ENCODE results near the gene FGFR4.

DNA sequence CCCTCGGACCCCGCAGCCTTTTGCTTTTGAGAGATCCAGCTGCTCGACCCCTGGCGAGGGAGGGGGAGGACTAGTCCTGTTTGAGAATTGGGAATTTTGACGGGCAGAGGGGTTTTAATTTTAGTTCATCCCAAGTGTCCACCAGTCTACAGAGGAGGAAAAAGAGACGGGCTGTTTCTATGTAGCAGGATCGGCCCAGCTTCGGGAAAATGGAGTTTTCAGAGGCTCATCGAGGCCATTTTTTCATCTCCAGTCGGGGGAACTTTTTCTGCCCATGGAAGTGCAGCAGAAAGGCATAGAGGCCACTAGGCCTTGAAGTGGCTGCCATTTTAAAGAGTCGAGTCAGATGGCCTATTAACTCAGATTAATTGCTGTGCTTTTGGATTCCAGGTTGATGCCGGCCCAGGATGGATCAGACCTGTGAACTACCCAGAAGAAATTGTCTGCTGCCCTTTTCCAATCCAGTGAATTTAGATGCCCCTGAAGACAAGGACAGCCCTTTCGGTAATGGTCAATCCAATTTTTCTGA is 48.0 kb downstream of the FGFR4 start:
- TF ChIP-seq, protein P1, sequence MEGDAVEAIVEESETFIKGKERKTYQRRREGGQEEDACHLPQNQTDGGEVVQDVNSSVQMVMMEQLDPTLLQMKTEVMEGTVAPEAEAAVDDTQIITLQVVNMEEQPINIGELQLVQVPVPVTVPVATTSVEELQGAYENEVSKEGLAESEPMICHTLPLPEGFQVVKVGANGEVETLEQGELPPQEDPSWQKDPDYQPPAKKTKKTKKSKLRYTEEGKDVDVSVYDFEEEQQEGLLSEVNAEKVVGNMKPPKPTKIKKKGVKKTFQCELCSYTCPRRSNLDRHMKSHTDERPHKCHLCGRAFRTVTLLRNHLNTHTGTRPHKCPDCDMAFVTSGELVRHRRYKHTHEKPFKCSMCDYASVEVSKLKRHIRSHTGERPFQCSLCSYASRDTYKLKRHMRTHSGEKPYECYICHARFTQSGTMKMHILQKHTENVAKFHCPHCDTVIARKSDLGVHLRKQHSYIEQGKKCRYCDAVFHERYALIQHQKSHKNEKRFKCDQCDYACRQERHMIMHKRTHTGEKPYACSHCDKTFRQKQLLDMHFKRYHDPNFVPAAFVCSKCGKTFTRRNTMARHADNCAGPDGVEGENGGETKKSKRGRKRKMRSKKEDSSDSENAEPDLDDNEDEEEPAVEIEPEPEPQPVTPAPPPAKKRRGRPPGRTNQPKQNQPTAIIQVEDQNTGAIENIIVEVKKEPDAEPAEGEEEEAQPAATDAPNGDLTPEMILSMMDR (conservative IDR thresholded peaks at IDR 0.05): no peak
- no peak for TF ChIP-seq ZFX (IDR thresholded peaks at IDR 0.05)

Data from C4-2B (cell line).